ENCODE data around the gene KRT39. TPM values are rescaled to one million over a fixed set of nuclear protein-coding genes. Genes with fewer than 3 reads are reported as not detected.

Gene KRT39
- total and polyA plus RNA-seq, 2 of the 8 experiments (the other 6 are each of a cell fraction or from before 2014, with no cell fraction given), result not detected

- no peak for DNase-seq (ENCODE audit: low read depth in 1 of 2, low spot score in 2 of 2)
- Histone ChIP-seq H3K4me2 (ENCODE audit: insufficient read depth in 1 of 2, low read depth in 2 of 2, low read length in 2 of 2) (no peak overlapping the region), H3K36me3 (ENCODE audit: control insufficient read depth in 2 of 4, insufficient read depth in 4 of 4, low read length in 3 of 4) (no peaks in the 10 kb centered on the region), H3K4me1 (replicated peaks in 1 of 4; ENCODE audit: control insufficient read depth in 3 of 4, insufficient read depth in 4 of 4, low read length in 3 of 4) (peaks cover 0 to 10% (median 6%) of the 10 kb centered on the region in 4 experiments; a peak in 6 of 7 replicates), H2AFZ (ENCODE audit: low read length) (no peak overlapping the region), H2BK15ac (ENCODE audit: low read length) (no peak overlapping the region), H3K9ac (replicated peaks in 1 of 4; ENCODE audit: extremely low read depth in 1 of 4, low read depth in 3 of 4, low read length in 3 of 4) (no peak overlapping the region), H3K9me3 (ENCODE audit: insufficient read depth in 2 of 2, low read depth in 1 of 2, low read length in 1 of 2) (no peaks in the 10 kb centered on the region), H3K79me1 (ENCODE audit: low read depth, low read length) (no peaks in the 10 kb centered on the region), H3K23me2 (ENCODE audit: low read depth, low read length) (no peaks in the 10 kb centered on the region), H2BK120ac (replicated peaks; ENCODE audit: low read depth, low read length) (no peak overlapping the region), H3K14ac (ENCODE audit: insufficient read length) (no peak overlapping the region), H4K8ac (ENCODE audit: extremely low read depth, insufficient read depth, low read length) (no peak overlapping the region), H3K23ac (ENCODE audit: insufficient read length) (no peak overlapping the region), H3K18ac (ENCODE audit: extremely low read depth, low read length) (no peak overlapping the region), H2AK5ac (ENCODE audit: low read depth, low read length) (no peak overlapping the region), H2BK5ac (ENCODE audit: low read depth, low read length) (no peak overlapping the region), H4K5ac (ENCODE audit: insufficient read length, low read depth, low read length) (no peak overlapping the region), H3K56ac (replicated peaks; ENCODE audit: insufficient read length, low read depth, low read length) (no peak overlapping the region), H3K27ac (ENCODE audit: low read depth, low read length) (no peak overlapping the region), H2BK20ac (ENCODE audit: low read length) (no peak overlapping the region), H3K27me3 (replicated peaks in 1 of 4; ENCODE audit: control insufficient read depth in 3 of 4, extremely low read depth in 1 of 4, insufficient read depth in 3 of 4, low read length in 3 of 4) (no peaks in the 10 kb centered on the region), H2BK12ac (ENCODE audit: low read depth, low read length) (no peak overlapping the region), H4K91ac (replicated peaks; ENCODE audit: insufficient read length, low read length) (no peak overlapping the region), H3K4ac (replicated peaks; ENCODE audit: insufficient read length, low read depth, low read length) (no peak overlapping the region), H3K79me2 (ENCODE audit: control insufficient read depth in 1 of 2, insufficient read depth in 2 of 2, low read length in 2 of 2) (no peaks in the 10 kb centered on the region), H3K4me3 (ENCODE audit: extremely low read depth in 1 of 4, insufficient read depth in 2 of 4, low read depth in 3 of 4, low read length in 4 of 4) (no peak overlapping the region), H4K20me1 (replicated peaks in 1 of 2; ENCODE audit: control insufficient read depth in 1 of 2, insufficient read depth in 2 of 2, low read length in 2 of 2) (no peaks in the 10 kb centered on the region)
- CTCF ChIA-PET (ENCODE audit: partially characterized antibody), result interaction anchor here (1.1 to 1.2 kb wide), 2 partner anchors 9 to 19 kb away, joined by 4 to 5 read pairs; no protein-coding TSS in a partner anchor
- no peak for FAIRE-seq
- 77% methylated on average over 4 of the region's 4 CpGs; no CpG with 5 or more reads in 1 of the 2 experiments for WGBS, 2 experiments (ENCODE audit: extremely low coverage in 1 of 2, insufficient coverage in 1 of 2, insufficient read length in 1 of 2, insufficient replicate concordance in 2 of 2, low coverage in 1 of 2, low lambda C conversion rate in 2 of 2, missing lambda C conversion rate in 1 of 2)
- TF ChIP-seq RNF2 (IDR thresholded peaks at IDR 0.05; ENCODE audit: borderline replicate concordance, low read depth, low read length, missing control alignments, poor library complexity, severe bottlenecking) (no peak), TEAD4 (IDR thresholded peaks at IDR 0.05; ENCODE audit: low read depth, low read length) (0 out of 2 replicates have a peak, but pooled peaks have one; percentile 43)
- POLR2A ChIA-PET (ENCODE audit: partially characterized antibody), result no interaction called here
Measured at GRCh38 chr17:41009301-41009760, 42.6 kb upstream of the KRT39 start.
